Colonic mucosa (tissue), 4 donors: ENCODE data around the gene ERICH6. TPM values are rescaled to one million over a fixed set of nuclear protein-coding genes. Genes with fewer than 3 reads are reported as not detected.

Experiments
- DNase-seq: peaks from one replicate; pipeline ENCODE4 v3.0.0-alpha.2; 2020
- H3K27ac ChIP-seq: fragments of 200-600 bp; one replicate; pipeline ENCODE4 v1.8.0; 2021
- H3K27me3 ChIP-seq: fragments of 200-600 bp; one replicate; pipeline ENCODE4 v1.8.0; 2021
- H3K36me3 ChIP-seq: fragments of 200-600 bp; one replicate; pipeline ENCODE4 v1.8.0; 2021
- H3K4me1 ChIP-seq: fragments of 200-600 bp; one replicate; pipeline ENCODE4 v1.8.0; 2021; ENCODE audit warnings: mild to moderate bottlenecking
- H3K4me3 ChIP-seq: fragments of 200-600 bp; one replicate; pipeline ENCODE4 v1.8.0; 2021
- H3K9ac ChIP-seq, 2 donors: one replicate each; pipeline ENCODE4 v1.7.0; 2013; ENCODE audit warnings: control low read depth in 2 of 2, low read depth in 2 of 2, low read length in 2 of 2
- H3K9me3 ChIP-seq: fragments of 200-600 bp; one replicate; pipeline ENCODE4 v1.8.0; 2021
- intact Hi-C: fragments of 100-400 bp; cut with DNase I; formaldehyde crosslinking; loops from one replicate; pipeline ENCODE4 v1.14.1; 2022
- total RNA-seq, 2 donors: library from RNA; stranded (reverse); fragmentation: NEBNext Ultra II Directional in 1 of 2; extraction: Animal tissue kit (Norgen Biotek cat#: 25700) in 1 of 2; gene quantifications; one replicate each; pipeline ENCODE4 v1.2.1, GENCODE V29; 2021
- TF ChIP-seq, protein P1 (sequence below): fragments of 200-600 bp; IDR thresholded peaks from one replicate; pipeline ENCODE4 v1.8.0; 2022; ENCODE audit warnings: antibody characterized with exemption, mild to moderate bottlenecking
- donor health status: healthy.
- donor health status: DM: no; HTN: no; CAD: no.
- donor health status: DM: no; HTN: no; CAD: no.

The ERICH6 gene
- total RNA-seq, 2 donors from 2014 or later = not detected

- H3K9ac ChIP-seq = no peak overlapping the region
- no peak overlapping the region for H3K4me3 ChIP-seq
- no peak overlapping the region for H3K27ac ChIP-seq
- TF ChIP-seq, protein P1, sequence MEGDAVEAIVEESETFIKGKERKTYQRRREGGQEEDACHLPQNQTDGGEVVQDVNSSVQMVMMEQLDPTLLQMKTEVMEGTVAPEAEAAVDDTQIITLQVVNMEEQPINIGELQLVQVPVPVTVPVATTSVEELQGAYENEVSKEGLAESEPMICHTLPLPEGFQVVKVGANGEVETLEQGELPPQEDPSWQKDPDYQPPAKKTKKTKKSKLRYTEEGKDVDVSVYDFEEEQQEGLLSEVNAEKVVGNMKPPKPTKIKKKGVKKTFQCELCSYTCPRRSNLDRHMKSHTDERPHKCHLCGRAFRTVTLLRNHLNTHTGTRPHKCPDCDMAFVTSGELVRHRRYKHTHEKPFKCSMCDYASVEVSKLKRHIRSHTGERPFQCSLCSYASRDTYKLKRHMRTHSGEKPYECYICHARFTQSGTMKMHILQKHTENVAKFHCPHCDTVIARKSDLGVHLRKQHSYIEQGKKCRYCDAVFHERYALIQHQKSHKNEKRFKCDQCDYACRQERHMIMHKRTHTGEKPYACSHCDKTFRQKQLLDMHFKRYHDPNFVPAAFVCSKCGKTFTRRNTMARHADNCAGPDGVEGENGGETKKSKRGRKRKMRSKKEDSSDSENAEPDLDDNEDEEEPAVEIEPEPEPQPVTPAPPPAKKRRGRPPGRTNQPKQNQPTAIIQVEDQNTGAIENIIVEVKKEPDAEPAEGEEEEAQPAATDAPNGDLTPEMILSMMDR = no peak
- intact Hi-C loops = no loop called here
- H3K9me3 ChIP-seq = no peaks in the 10 kb centered on the region
- no peaks in the 10 kb centered on the region for H3K27me3 ChIP-seq
- DNase-seq = no peak
- H3K36me3 ChIP-seq = no peaks in the 10 kb centered on the region
- H3K4me1 ChIP-seq = no peaks in the 10 kb centered on the region
Observed at GRCh38 chr3:150673966-150674365, 29.8 kb downstream of the ERICH6 start.

- Histone ChIP-seq H3K9me3 (no peaks in the 10 kb centered on the region), H3K4me3 (no peak overlapping the region), H3K27ac (no peak overlapping the region), H3K27me3 (no peaks in the 10 kb centered on the region), H3K36me3 (no peaks in the 10 kb centered on the region), H3K4me1 (no peaks in the 10 kb centered on the region), H3K9ac (no peak overlapping the region)
- no peak for DNase-seq
- intact Hi-C loops = no loop called here
- TF ChIP-seq, protein P1 = no peak
Observed at GRCh38 chr3:150666167-150666566, 37.6 kb downstream of the ERICH6 start.

DNA sequence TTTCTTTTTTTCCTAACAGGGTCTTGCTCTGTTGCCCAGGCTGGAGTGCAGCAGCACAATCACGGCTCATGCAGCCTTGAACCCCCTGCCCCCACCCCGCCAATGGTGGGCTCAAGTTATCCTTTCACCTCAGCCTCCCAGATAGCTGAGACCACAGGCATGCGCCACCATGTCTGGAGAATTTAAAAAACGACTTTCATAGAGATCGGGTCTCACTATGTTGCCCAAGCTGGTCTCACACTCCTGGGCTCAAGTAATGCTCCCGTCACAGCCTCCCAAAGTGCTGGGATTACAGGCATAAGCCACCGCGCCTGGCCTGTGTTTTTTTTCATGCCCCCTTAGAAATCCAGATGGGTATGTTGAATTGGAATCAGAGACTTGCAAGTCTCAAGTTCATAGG is 40.3 kb downstream of the ERICH6 start:
- Histone ChIP-seq H3K27me3 (no peaks in the 10 kb centered on the region), H3K27ac (no peak overlapping the region), H3K36me3 (no peaks in the 10 kb centered on the region), H3K9ac (no peak overlapping the region), H3K9me3 (no peaks in the 10 kb centered on the region), H3K4me1 (no peaks in the 10 kb centered on the region), H3K4me3 (no peak overlapping the region)
- TF ChIP-seq, protein P1 = no peak
- DNase-seq = no peak
- intact Hi-C loops = no loop called here

- no peak for DNase-seq
- H3K36me3 ChIP-seq = no peaks in the 10 kb centered on the region
- H3K9ac ChIP-seq = no peak overlapping the region
- no peaks in the 10 kb centered on the region for H3K9me3 ChIP-seq
- no peak overlapping the region for H3K4me3 ChIP-seq
- no peaks in the 10 kb centered on the region for H3K4me1 ChIP-seq
- TF ChIP-seq, protein P1 = no peak
- H3K27me3 ChIP-seq = no peaks in the 10 kb centered on the region
- H3K27ac ChIP-seq = no peak overlapping the region
- intact Hi-C loops = no loop called here
Observed at GRCh38 chr3:150662410-150663200, 41.1 kb downstream of the ERICH6 start.

DNA sequence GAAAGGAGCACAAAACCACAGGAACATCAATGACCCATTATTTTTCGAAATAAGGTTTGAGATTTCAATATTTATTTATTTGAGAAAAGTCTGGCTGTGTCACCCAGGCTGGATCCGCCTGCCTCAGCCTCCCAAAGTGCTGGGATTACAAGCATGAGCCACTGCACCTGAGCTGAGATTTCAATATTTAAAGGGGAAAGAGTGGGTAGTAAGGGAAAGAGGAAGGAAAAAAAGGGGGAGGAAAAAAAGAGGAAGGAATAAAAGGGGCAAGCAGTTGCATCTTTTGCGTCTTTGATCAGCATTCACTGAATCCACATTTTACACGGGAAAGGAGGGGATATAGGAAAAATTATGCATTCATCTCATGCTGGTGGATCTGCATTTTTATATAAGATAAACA is 47.4 kb downstream of the ERICH6 start:
- Histone ChIP-seq H3K4me1 (no peaks in the 10 kb centered on the region), H3K9ac (no peak overlapping the region), H3K27me3 (no peaks in the 10 kb centered on the region), H3K36me3 (no peaks in the 10 kb centered on the region), H3K9me3 (no peaks in the 10 kb centered on the region), H3K4me3 (no peak overlapping the region), H3K27ac (no peak overlapping the region)
- TF ChIP-seq, protein P1 = no peak
- intact Hi-C loops = no loop called here
- DNase-seq = no peak
